Pulmonary artery endothelial cell (primary cell): ENCODE data around the gene ARHGEF25. TPM values are rescaled to one million over a fixed set of nuclear protein-coding genes. Genes with fewer than 3 reads are reported as not detected.

Experiments used
- total RNA-seq: library from RNA; depleted of rRNA; stranded (reverse); fragments of >200 nt; gene quantifications from 2 replicates; pipeline ENCODE4 v1.2.3, GENCODE V29; 2014

The ARHGEF25 gene
- total RNA-seq, 1 donor from 2014 or later, result 5.7 TPM

Other genes with a start within 250 kb of the ARHGEF25 start
- 4.5 and 5.5 TPM in 2 replicates for gene R3HDM2, start 180.4 kb upstream of the ARHGEF25 start, total RNA-seq
- not detected in 2 replicates for gene INHBC, start 176.7 kb upstream of the ARHGEF25 start, total RNA-seq
- gene INHBE, start 156.1 kb upstream of the ARHGEF25 start, total RNA-seq, result not detected in 2 replicates
- gene GLI1, start 151.7 kb upstream of the ARHGEF25 start, total RNA-seq, result 0.04 and 0.07 TPM in 2 replicates
- under 0.01 TPM in 1 of 2 replicates, not detected in the other for gene ARHGAP9, start 131.6 kb upstream of the ARHGEF25 start, total RNA-seq
- gene MARS1, start 123.4 kb upstream of the ARHGEF25 start, total RNA-seq, result 171 and 179 TPM in 2 replicates
- 6.0 and 12.6 TPM in 2 replicates for gene DDIT3, start 90.9 kb upstream of the ARHGEF25 start, total RNA-seq
- gene MBD6, start 88.6 kb upstream of the ARHGEF25 start, total RNA-seq, result 5.3 and 8.3 TPM in 2 replicates
- 81.0 and 90.1 TPM in 2 replicates for gene DCTN2, start 64.2 kb upstream of the ARHGEF25 start, total RNA-seq
- gene KIF5A, start 61.4 kb upstream of the ARHGEF25 start, total RNA-seq, result under 0.01 and 0.14 TPM in 2 replicates
- 10.4 and 11.8 TPM in 2 replicates for gene PIP4K2C, start 20.2 kb upstream of the ARHGEF25 start, total RNA-seq
- gene DTX3, start 6.6 kb upstream of the ARHGEF25 start, total RNA-seq, result 4.8 and 11.4 TPM in 2 replicates
- gene B4GALNT1, start 21.8 kb downstream of the ARHGEF25 start, total RNA-seq, result 0.07 and 0.35 TPM in 2 replicates
- gene OS9, start 82.7 kb downstream of the ARHGEF25 start, total RNA-seq, result 194 and 222 TPM in 2 replicates
- gene AGAP2, start 127.3 kb downstream of the ARHGEF25 start, total RNA-seq, result 0.07 and 0.11 TPM in 2 replicates
- 37.7 and 48.0 TPM in 2 replicates for gene TSPAN31, start 133.6 kb downstream of the ARHGEF25 start, total RNA-seq
- 139 and 181 TPM in 2 replicates for gene CDK4, start 140.9 kb downstream of the ARHGEF25 start, total RNA-seq
- gene MARCHF9, start 143.7 kb downstream of the ARHGEF25 start, total RNA-seq, result 3.9 and 5.3 TPM in 2 replicates
- 0.35 and 0.66 TPM in 2 replicates for gene CYP27B1, start 155.6 kb downstream of the ARHGEF25 start, total RNA-seq
- gene METTL1, start 160.7 kb downstream of the ARHGEF25 start, total RNA-seq, result 5.0 and 8.1 TPM in 2 replicates
- 5.4 and 6.3 TPM in 2 replicates for gene EEF1AKMT3, start 161.2 kb downstream of the ARHGEF25 start, total RNA-seq
- 26.0 and 31.7 TPM in 2 replicates for gene TSFM, start 171.4 kb downstream of the ARHGEF25 start, total RNA-seq
- gene AVIL, start 207.3 kb downstream of the ARHGEF25 start, total RNA-seq, result 0.46 and 1.8 TPM in 2 replicates
- gene CTDSP2, start 235.3 kb downstream of the ARHGEF25 start, total RNA-seq, result 53.2 and 86.3 TPM in 2 replicates